PC-3 (cell line): ENCODE measurements around the gene WNT3.
"Not testable (repeated sequence)": the region's sequence is repeated elsewhere in the genome, so short reads cannot be mapped to it uniquely, and the experiment has no call there.

Experiments
- EZH2 ChIP-seq: fragments of 300-600 bp; sonication (generic); IDR thresholded peaks from one replicate; pipeline ENCODE4 v1.6.1; 2017; ENCODE audit warnings: antibody characterized with exemption, mild to moderate bottlenecking, low read length; ENCODE audit not compliant: unreplicated experiment
- TF ChIP-seq, protein P1 (sequence below): fragments of 300-600 bp; sonication (generic); conservative IDR thresholded peaks from 2 replicates; pipeline ENCODE4 v1.5.1; 2017; ENCODE audit warnings: antibody characterized with exemption, low read depth, mild to moderate bottlenecking, low read length

DNA sequence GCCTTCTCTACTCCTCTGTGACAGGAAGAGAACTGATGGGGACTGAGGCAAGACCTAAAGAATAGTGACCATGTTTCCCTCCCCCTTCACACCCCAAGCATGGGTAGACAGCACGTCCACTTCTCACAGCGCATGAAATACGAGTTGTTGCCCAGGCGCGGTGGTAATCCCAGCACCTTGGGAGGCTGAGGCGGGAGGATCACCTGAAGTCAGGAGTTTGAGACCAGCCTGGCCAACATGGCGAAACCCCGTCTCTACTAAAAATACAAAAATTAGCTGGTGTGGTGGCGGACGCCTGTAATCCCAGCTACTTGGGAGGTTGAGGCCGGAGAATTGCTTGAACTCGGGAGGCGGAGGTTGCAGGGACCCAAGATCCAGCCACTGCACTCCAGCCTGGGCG, 49.6 kb downstream of the WNT3 start:
- TF ChIP-seq, protein P1, sequence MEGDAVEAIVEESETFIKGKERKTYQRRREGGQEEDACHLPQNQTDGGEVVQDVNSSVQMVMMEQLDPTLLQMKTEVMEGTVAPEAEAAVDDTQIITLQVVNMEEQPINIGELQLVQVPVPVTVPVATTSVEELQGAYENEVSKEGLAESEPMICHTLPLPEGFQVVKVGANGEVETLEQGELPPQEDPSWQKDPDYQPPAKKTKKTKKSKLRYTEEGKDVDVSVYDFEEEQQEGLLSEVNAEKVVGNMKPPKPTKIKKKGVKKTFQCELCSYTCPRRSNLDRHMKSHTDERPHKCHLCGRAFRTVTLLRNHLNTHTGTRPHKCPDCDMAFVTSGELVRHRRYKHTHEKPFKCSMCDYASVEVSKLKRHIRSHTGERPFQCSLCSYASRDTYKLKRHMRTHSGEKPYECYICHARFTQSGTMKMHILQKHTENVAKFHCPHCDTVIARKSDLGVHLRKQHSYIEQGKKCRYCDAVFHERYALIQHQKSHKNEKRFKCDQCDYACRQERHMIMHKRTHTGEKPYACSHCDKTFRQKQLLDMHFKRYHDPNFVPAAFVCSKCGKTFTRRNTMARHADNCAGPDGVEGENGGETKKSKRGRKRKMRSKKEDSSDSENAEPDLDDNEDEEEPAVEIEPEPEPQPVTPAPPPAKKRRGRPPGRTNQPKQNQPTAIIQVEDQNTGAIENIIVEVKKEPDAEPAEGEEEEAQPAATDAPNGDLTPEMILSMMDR: not testable (repeated sequence)
- TF ChIP-seq EZH2: not testable (repeated sequence)
